ENCODE data around the gene NUP37. TPM values are rescaled to one million over a fixed set of nuclear protein-coding genes. Genes with fewer than 3 reads are reported as not detected.

NUP37 gene
- total and polyA plus RNA-seq, 2 experiments from 2014 or later = 68.7 to 79.4 TPM

DNA sequence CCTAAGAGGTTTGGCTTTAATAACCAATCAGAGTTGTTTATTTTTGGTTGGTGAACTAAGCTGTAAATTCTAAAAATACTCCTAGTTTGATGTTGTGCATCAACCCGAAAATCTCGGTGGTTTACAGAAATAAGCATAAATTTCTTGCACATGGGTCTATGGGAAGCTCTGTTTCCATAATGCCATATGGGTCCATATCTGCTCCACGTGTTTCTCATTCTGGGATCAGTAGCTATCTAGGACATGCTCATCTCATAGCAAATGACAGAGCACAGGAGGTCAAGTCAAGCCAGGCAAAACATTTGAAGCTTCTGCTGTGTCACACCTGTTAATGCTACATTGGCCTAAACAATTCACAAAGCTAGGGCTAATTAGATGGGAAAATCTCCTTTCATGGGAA lies 23.1 kb downstream of the NUP37 start (continued):
- TF ChIP-seq, protein P1, sequence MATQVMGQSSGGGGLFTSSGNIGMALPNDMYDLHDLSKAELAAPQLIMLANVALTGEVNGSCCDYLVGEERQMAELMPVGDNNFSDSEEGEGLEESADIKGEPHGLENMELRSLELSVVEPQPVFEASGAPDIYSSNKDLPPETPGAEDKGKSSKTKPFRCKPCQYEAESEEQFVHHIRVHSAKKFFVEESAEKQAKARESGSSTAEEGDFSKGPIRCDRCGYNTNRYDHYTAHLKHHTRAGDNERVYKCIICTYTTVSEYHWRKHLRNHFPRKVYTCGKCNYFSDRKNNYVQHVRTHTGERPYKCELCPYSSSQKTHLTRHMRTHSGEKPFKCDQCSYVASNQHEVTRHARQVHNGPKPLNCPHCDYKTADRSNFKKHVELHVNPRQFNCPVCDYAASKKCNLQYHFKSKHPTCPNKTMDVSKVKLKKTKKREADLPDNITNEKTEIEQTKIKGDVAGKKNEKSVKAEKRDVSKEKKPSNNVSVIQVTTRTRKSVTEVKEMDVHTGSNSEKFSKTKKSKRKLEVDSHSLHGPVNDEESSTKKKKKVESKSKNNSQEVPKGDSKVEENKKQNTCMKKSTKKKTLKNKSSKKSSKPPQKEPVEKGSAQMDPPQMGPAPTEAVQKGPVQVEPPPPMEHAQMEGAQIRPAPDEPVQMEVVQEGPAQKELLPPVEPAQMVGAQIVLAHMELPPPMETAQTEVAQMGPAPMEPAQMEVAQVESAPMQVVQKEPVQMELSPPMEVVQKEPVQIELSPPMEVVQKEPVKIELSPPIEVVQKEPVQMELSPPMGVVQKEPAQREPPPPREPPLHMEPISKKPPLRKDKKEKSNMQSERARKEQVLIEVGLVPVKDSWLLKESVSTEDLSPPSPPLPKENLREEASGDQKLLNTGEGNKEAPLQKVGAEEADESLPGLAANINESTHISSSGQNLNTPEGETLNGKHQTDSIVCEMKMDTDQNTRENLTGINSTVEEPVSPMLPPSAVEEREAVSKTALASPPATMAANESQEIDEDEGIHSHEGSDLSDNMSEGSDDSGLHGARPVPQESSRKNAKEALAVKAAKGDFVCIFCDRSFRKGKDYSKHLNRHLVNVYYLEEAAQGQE (IDR thresholded peaks at IDR 0.05; ENCODE audit: unreplicated experiment) = no peak

GRCh38 chr12:102095677-102096263 lies 24.1 kb downstream of the NUP37 start:
- H3K9me2 ChIP-seq (ENCODE audit: insufficient read depth) = no peaks in the 10 kb centered on the region
- no peak overlapping the region for H3K4me3 Mint-ChIP-seq
- H2AFZ ChIP-seq = no peak overlapping the region
- ATAC-seq = no peak
- no peak overlapping the region for H3K27ac Mint-ChIP-seq
- TF ChIP-seq EZH2 (IDR thresholded peaks at IDR 0.05; ENCODE audit: low read depth, unreplicated experiment) = no peak
- peak in 1 of 2 experiments; percentile 51; a peak in 3 of 4 replicates for TF ChIP-seq CTCF (conservative IDR thresholded peaks at IDR 0.05; ENCODE audit: low read depth in 2 of 2)
- no peaks in the 10 kb centered on the region for H3K27me3 Mint-ChIP-seq (ENCODE audit: insufficient read depth, low read depth, poor library complexity)
- peaks cover 14% of the 10 kb centered on the region for H3K36me3 ChIP-seq (ENCODE audit: insufficient read depth)
- H3K79me2 ChIP-seq (replicated peaks; ENCODE audit: insufficient read depth) = no peaks in the 10 kb centered on the region
- DNase-seq (ENCODE audit: low spot score) = peak; percentile 12
- no peak overlapping the region for H3K4me3 ChIP-seq
- H3K9me3 Mint-ChIP-seq = peaks cover 3% of the 10 kb centered on the region; the same call in 2 of the 3 replicates
- no peak overlapping the region for H3K27ac ChIP-seq (ENCODE audit: low read depth)
- peaks cover 31% of the 10 kb centered on the region; the same call in 2 of the 3 replicates for H3K36me3 Mint-ChIP-seq (ENCODE audit: low read depth)
- H3K4me1 Mint-ChIP-seq = no peaks in the 10 kb centered on the region
- H3K27me3 ChIP-seq (ENCODE audit: insufficient read depth) = no peaks in the 10 kb centered on the region
- H3K4me2 ChIP-seq = no peak overlapping the region
- no peaks in the 10 kb centered on the region for H3F3A ChIP-seq (replicated peaks; ENCODE audit: low read depth)
- no peaks in the 10 kb centered on the region for H4K20me1 ChIP-seq (replicated peaks; ENCODE audit: insufficient read depth)
- H3K4me1 ChIP-seq (ENCODE audit: insufficient read depth) = no peaks in the 10 kb centered on the region

GRCh38 chr12:102093319-102093718 lies 26.6 kb downstream of the NUP37 start:
- H3K79me2 ChIP-seq (replicated peaks; ENCODE audit: insufficient read depth) = no peaks in the 10 kb centered on the region
- H3K27ac ChIP-seq (ENCODE audit: low read depth) = no peak overlapping the region
- no peak overlapping the region for H2AFZ ChIP-seq
- H3F3A ChIP-seq (replicated peaks; ENCODE audit: low read depth) = no peaks in the 10 kb centered on the region
- peaks cover 15% of the 10 kb centered on the region for H3K9me3 Mint-ChIP-seq
- H3K27me3 ChIP-seq (ENCODE audit: insufficient read depth) = no peaks in the 10 kb centered on the region
- H3K36me3 Mint-ChIP-seq (ENCODE audit: low read depth) = peaks cover 35% of the 10 kb centered on the region
- H3K27me3 Mint-ChIP-seq (ENCODE audit: insufficient read depth, low read depth, poor library complexity) = no peaks in the 10 kb centered on the region
- no peak overlapping the region for H3K27ac Mint-ChIP-seq
- DNase-seq (ENCODE audit: low spot score) (no peak), ATAC-seq (no peak)
- H3K4me3 Mint-ChIP-seq = no peak overlapping the region
- no peaks in the 10 kb centered on the region for H3K4me1 Mint-ChIP-seq
- H3K36me3 ChIP-seq (ENCODE audit: insufficient read depth) = peaks cover 8% of the 10 kb centered on the region; the same call in 1 of the 2 replicates
- no peaks in the 10 kb centered on the region for H3K4me1 ChIP-seq (ENCODE audit: insufficient read depth)
- H3K4me2 ChIP-seq = no peak overlapping the region
- H3K9me2 ChIP-seq (ENCODE audit: insufficient read depth) = no peaks in the 10 kb centered on the region
- no peak overlapping the region for H3K4me3 ChIP-seq
- H4K20me1 ChIP-seq (replicated peaks; ENCODE audit: insufficient read depth) = no peaks in the 10 kb centered on the region
- no peak for TF ChIP-seq CREB1 (CRISPR knock-in tag; IDR thresholded peaks at IDR 0.05; ENCODE audit: low read depth)
- no peak for TF ChIP-seq NANOG (IDR thresholded peaks at IDR 0.05; ENCODE audit: borderline replicate concordance)
- TF ChIP-seq, protein P1 (IDR thresholded peaks at IDR 0.05; ENCODE audit: unreplicated experiment) = no peak
- no peak for TF ChIP-seq ZNF331 (CRISPR knock-in tag; IDR thresholded peaks at IDR 0.05; ENCODE audit: low read depth)
- no peak for TF ChIP-seq EZH2phosphoT487 (IDR thresholded peaks at IDR 0.05; ENCODE audit: unreplicated experiment)
- TF ChIP-seq JUNB (IDR thresholded peaks at IDR 0.05; ENCODE audit: unreplicated experiment) = no peak
- no peak for TF ChIP-seq POLR2AphosphoS5 (IDR thresholded peaks at IDR 0.05; ENCODE audit: low read depth)
- TF ChIP-seq STAT1 (IDR thresholded peaks at IDR 0.05; ENCODE audit: unreplicated experiment) = no peak
- no peak for TF ChIP-seq EZH2 (IDR thresholded peaks at IDR 0.05; ENCODE audit: low read depth, unreplicated experiment)
- TF ChIP-seq, protein P2, sequence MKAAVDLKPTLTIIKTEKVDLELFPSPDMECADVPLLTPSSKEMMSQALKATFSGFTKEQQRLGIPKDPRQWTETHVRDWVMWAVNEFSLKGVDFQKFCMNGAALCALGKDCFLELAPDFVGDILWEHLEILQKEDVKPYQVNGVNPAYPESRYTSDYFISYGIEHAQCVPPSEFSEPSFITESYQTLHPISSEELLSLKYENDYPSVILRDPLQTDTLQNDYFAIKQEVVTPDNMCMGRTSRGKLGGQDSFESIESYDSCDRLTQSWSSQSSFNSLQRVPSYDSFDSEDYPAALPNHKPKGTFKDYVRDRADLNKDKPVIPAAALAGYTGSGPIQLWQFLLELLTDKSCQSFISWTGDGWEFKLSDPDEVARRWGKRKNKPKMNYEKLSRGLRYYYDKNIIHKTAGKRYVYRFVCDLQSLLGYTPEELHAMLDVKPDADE (IDR thresholded peaks at IDR 0.05) = no peak
